NCI-H2029 (cell line): Measurements from ENCODE around the gene ENOX1.

Source experiments
- DNase-seq: peaks from one replicate; lab custom pipeline; 2025; lab: John Stamatoyannopoulos, UW

ENOX1 gene

GRCh38 chr13:43251961-43252360 is 534.8 kb downstream of the ENOX1 start:
- no peak for DNase-seq

- no peak for DNase-seq
Observed at GRCh38 chr13:43246382-43246781, 540.4 kb downstream of the ENOX1 start.

GRCh38 chr13:43245374-43245964 is 541.3 kb downstream of the ENOX1 start:
- DNase-seq: no peak

GRCh38 chr13:43244481-43244880 is 542.3 kb downstream of the ENOX1 start:
- DNase-seq: no peak

- DNase-seq: no peak
Observed at GRCh38 chr13:43243711-43244110, 543.1 kb downstream of the ENOX1 start.

- DNase-seq: no peak
Observed at GRCh38 chr13:43242040-43242439, 544.7 kb downstream of the ENOX1 start.

GRCh38 chr13:43240278-43240677 is 546.5 kb downstream of the ENOX1 start:
- no peak for DNase-seq

GRCh38 chr13:43239275-43239840 is 547.4 kb downstream of the ENOX1 start:
- DNase-seq: no peak

GRCh38 chr13:43238341-43239083 is 548.3 kb downstream of the ENOX1 start:
- DNase-seq: no peak

GRCh38 chr13:43237616-43238015 is 549.2 kb downstream of the ENOX1 start:
- no peak for DNase-seq

- DNase-seq: no peak
Observed at GRCh38 chr13:43235028-43235427, 551.7 kb downstream of the ENOX1 start.

GRCh38 chr13:43232873-43233265 is 553.9 kb downstream of the ENOX1 start:
- no peak for DNase-seq

- no peak for DNase-seq
Observed at GRCh38 chr13:43232144-43232872, 554.5 kb downstream of the ENOX1 start.

GRCh38 chr13:43230989-43231388 is 555.8 kb downstream of the ENOX1 start:
- no peak for DNase-seq

GRCh38 chr13:43229506-43229905 is 557.3 kb downstream of the ENOX1 start:
- DNase-seq: no peak

- DNase-seq: no peak
Observed at GRCh38 chr13:43227721-43228120, 559.1 kb downstream of the ENOX1 start.

- DNase-seq: no peak
Observed at GRCh38 chr13:43223216-43223615, 563.6 kb downstream of the ENOX1 start.

GRCh38 chr13:43222086-43222485 is 564.7 kb downstream of the ENOX1 start:
- no peak for DNase-seq

- no peak for DNase-seq
Observed at GRCh38 chr13:43221611-43222010, 565.2 kb downstream of the ENOX1 start.

GRCh38 chr13:43220873-43221595 is 565.7 kb downstream of the ENOX1 start:
- no peak for DNase-seq

GRCh38 chr13:43214124-43214523 is 572.6 kb downstream of the ENOX1 start:
- DNase-seq: no peak

- no peak for DNase-seq
Observed at GRCh38 chr13:43206838-43207237, 579.9 kb downstream of the ENOX1 start.
